NCI-H345 (cell line): ENCODE results near the gene GRPR.
"Not testable (repeated sequence)": the region's sequence is repeated elsewhere in the genome, so short reads cannot be mapped to it uniquely, and the experiment has no call there.

Experiments
- DNase-seq: peaks from one replicate; lab custom pipeline; 2025; lab: John Stamatoyannopoulos, UW

The GRPR gene

GRCh38 chrX:16177260-16177659, 53.9 kb downstream of the GRPR start:
- no peak for DNase-seq

- not testable (repeated sequence) for DNase-seq
These were observed 60.5 kb downstream of the GRPR start for GRCh38 chrX:16183843-16184242.

GRCh38 chrX:16185725-16186136, 62.4 kb downstream of the GRPR start:
- peak; percentile 16 for DNase-seq

GRCh38 chrX:16186380-16187007, 63.1 kb downstream of the GRPR start:
- DNase-seq = peak; percentile 41

GRCh38 chrX:16187024-16187760, 63.8 kb downstream of the GRPR start:
- DNase-seq = peak; percentile 45

GRCh38 chrX:16188687-16189086, 65.3 kb downstream of the GRPR start:
- peak; percentile 79 for DNase-seq

GRCh38 chrX:16191605-16192004, 68.2 kb downstream of the GRPR start:
- DNase-seq = no peak

GRCh38 chrX:16196829-16197228, 73.5 kb downstream of the GRPR start:
- no peak for DNase-seq

GRCh38 chrX:16199343-16199742, 76.0 kb downstream of the GRPR start:
- DNase-seq = no peak

- DNase-seq = no peak
These were observed 79.6 kb downstream of the GRPR start for GRCh38 chrX:16202943-16203342.
